HUES48 (cell line): ENCODE results near the gene NDUFS8.
"Not testable (repeated sequence)": the region's sequence is repeated elsewhere in the genome, so short reads cannot be mapped to it uniquely, and the experiment has no call there.

Source experiments
- H3K27ac ChIP-seq: one replicate; pipeline ENCODE4 v1.7.0; 2013; ENCODE audit warnings: low read depth, low read length, inconsistent platforms
- H3K27me3 ChIP-seq: 2 replicates; pipeline ENCODE4 v1.6.1; 2013; ENCODE audit warnings: mild to moderate bottlenecking, low read length; ENCODE audit not compliant: control insufficient read depth, insufficient read depth
- H3K36me3 ChIP-seq: 2 replicates; pipeline ENCODE4 v1.6.1; 2013; ENCODE audit warnings: low read length; ENCODE audit not compliant: control insufficient read depth, insufficient read depth
- H3K4me1 ChIP-seq: 2 replicates; pipeline ENCODE4 v1.6.1; 2013; ENCODE audit warnings: mild to moderate bottlenecking, low read length; ENCODE audit not compliant: control insufficient read depth, insufficient read depth
- H3K4me3 ChIP-seq: 2 replicates; pipeline ENCODE4 v1.5.1; 2013; ENCODE audit warnings: mild to moderate bottlenecking, low read depth, low read length
- H3K9ac ChIP-seq: 2 replicates; pipeline ENCODE4 v1.6.1; 2013; ENCODE audit warnings: mild to moderate bottlenecking, low read depth, low read length, moderate library complexity
- H3K9me3 ChIP-seq: 2 replicates; pipeline ENCODE4 v1.6.1; 2013; ENCODE audit warnings: low read length; ENCODE audit not compliant: control insufficient read depth, insufficient read depth

The NDUFS8 gene

DNA sequence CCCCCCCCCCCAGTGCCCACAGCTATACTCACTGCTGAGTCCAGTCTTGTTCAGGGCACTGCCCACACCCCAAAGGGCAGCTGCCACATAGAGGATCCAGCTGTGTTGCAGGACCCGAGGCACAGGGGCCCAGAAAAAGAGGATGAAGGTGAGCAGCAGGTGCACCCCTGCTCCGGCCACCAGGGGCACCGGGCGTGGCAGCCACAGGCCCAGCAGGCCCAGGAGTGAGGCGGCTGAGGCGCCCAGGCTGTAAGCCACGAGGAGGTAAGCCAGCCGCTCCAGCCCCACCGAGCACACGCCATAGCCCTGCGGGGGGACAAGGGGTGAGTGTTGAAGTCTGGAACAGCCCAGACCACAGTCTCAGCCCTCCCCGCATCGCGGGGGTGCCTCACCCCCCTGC is 34.9 kb upstream of the NDUFS8 start:
- H3K9me3 ChIP-seq, H3K27ac ChIP-seq, H3K27me3 ChIP-seq, H3K4me1 ChIP-seq, H3K36me3 ChIP-seq, H3K4me3 ChIP-seq, H3K9ac ChIP-seq: not testable (repeated sequence)

DNA sequence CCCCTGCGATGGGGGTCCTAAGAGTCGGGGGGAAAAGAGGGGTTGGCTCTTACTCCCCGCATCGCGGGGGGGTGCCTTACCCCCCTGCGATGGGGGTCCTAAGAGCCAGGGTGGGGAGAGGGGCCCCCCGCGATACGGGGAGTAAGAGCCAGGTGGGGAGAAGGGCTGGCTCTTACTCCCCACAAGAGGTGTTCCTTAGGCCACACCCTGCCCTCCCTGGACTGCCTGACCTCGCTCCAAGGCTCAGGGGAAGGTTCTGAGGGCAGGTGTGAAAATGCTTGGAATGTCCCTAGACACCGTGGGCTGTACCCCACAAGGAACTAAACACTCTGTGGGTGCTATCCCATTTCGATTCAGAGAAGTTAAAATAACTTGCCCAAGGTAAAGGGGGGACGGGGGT is 34.4 kb upstream of the NDUFS8 start:
- Histone ChIP-seq H3K4me3 (no peak overlapping the region), H3K9ac (no peak overlapping the region), H3K4me1 (peaks cover 4% of the 10 kb centered on the region; the same call in 1 of the 2 replicates), H3K27ac (no peak overlapping the region), H3K9me3 (no peaks in the 10 kb centered on the region), H3K27me3 (no peaks in the 10 kb centered on the region), H3K36me3 (no peaks in the 10 kb centered on the region)

DNA sequence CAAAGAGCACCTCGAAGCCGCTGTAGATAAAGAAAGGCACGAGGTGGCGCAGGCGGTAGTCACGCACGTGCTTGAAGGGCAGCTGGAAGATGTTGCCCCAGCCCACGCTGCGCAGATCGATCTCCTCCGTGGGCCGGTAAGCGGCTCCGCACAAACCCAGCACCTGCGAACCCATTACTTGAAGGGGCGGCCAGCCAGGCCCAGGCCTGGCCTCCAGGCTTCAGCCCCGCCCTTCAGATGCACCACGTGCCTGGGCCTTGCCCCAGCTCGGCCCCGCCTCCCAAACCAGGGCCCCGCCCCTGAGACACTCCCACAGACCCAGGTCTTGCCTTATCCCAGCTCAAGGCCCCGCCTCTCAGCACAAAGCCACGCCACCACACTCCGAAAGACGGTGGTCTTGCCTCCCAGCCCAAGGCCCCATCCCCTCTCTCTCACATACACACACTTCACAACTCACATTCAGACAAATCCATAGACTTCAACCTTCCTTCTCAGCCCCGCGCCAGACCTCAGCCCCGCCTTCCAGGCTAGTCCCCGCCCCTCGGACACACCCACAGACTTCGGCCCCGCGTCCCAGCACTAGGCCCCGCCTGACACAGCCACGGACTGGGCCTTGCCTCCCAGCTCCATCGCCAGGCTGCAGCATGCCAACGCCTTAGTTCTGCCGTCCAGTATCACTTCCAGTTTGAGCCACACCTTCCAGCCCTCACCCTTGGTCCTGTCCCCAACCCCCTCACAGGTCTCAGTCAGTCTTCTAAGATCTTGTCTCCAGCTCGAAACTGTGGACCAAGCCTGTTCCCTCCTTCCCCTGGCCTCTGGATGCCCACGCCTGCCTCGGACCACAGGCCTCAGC is 33.6 kb upstream of the NDUFS8 start:
- Histone ChIP-seq H3K27me3 (no peaks in the 10 kb centered on the region), H3K9me3 (no peaks in the 10 kb centered on the region), H3K9ac (no peak overlapping the region), H3K36me3 (no peaks in the 10 kb centered on the region), H3K4me1 (peaks cover 4% of the 10 kb centered on the region; the same call in 1 of the 2 replicates), H3K27ac (no peak overlapping the region), H3K4me3 (peak overlapping the region; percentile 80)

DNA sequence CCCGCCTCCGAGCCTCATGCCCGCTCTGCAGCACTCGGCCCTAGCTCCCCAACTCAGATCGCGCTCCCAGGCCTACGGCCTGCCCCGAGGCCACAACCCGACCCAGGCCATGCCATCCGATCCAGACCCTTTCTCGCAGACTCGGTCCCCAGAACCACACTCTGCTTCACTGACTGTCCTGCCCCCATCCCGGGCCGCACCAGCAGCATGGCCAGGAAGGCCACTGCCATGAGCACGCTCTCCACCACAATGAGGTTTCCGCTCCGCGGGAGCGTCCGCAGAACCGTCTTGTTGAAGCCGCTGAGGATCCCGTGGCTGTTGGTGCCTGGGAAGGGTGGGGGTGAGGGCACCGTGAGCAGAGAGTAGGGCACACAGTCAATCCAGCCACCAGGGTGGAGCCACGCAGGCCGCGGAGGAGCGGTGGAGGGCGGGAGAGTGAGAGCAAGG is 33.0 kb upstream of the NDUFS8 start:
- H3K4me1 ChIP-seq, result peaks cover 4% of the 10 kb centered on the region; the same call in 1 of the 2 replicates
- no peak overlapping the region; the same call in 1 of the 2 replicates for H3K4me3 ChIP-seq
- H3K27ac ChIP-seq, result no peak overlapping the region
- 0 out of 2 replicates have a peak, but pooled peaks cover under 1% of the 10 kb centered on the region for H3K27me3 ChIP-seq
- no peak overlapping the region for H3K9ac ChIP-seq
- no peaks in the 10 kb centered on the region for H3K36me3 ChIP-seq
- no peaks in the 10 kb centered on the region for H3K9me3 ChIP-seq

DNA sequence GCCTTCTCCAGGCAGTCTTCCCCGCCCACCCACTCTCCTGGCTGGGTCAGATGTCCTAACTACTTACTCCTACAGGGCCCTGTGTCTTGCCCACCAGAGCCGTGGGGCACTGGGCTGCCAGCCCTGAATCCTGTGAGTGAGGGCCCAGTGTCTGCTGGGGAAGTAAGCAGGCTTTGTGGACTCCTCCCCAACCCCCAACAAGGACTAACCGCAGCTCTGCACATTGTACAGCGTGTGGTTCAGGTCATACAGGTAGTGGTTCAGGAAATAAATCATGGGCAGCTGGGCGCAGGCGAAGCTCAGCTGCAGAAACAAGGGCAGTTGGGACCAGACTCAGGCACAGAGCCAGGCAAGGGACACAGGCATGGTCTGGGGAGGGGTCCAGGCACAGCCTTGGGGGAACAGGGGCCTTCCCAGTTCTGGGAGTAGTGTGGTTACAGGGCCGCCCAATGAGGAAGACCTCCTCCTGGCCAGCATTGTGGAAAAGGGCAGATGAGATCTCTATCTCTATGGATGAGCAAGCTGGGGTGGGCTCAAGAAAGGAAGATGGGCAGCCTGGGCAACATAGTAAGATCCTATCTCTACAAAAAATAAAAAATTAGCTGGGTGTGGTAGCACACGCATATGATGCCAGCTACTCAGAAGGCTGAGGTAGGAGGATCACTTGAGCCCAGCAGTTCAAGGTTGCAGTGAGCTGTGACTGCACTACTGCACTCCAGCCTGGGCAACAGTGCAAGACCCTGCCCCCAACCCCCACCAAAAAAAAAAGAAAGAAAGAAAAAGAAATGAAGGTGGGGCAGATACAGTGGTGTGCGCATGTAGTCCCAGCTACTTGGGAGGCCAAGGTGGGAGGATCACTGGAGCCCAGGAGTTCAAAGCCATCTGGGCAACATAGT is 32.1 kb upstream of the NDUFS8 start:
- H3K4me1 ChIP-seq, result peaks cover 4% of the 10 kb centered on the region; the same call in 1 of the 2 replicates
- H3K9me3 ChIP-seq, result no peaks in the 10 kb centered on the region
- no peak overlapping the region for H3K27ac ChIP-seq
- H3K36me3 ChIP-seq, result no peaks in the 10 kb centered on the region
- no peak overlapping the region for H3K9ac ChIP-seq
- H3K4me3 ChIP-seq, result no peak overlapping the region
- peaks cover 6% of the 10 kb centered on the region; the same call in 1 of the 2 replicates for H3K27me3 ChIP-seq

DNA sequence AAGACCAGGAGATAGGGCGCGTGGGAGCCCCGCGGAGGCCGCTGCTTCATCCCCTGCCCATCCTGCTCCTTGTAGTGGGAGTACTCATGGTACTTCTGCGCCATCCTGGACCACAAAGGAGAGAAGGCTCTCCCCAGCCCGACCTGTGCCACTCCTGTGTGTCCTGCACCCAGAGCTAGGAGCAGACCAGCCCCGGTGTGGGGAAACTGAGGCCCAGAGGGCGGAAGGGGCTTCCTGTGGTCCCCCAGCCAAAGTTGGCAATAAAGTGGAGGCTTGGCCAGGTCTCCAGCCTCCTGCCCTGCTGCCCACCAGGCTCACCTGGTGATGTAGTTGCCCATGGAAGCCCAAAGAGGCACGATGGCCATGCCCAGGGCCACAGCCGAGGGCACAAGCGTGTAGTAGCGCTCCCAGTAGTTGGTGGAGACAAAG is 31.3 kb upstream of the NDUFS8 start:
- Histone ChIP-seq H3K4me3 (no peak overlapping the region), H3K4me1 (peaks cover 6% of the 10 kb centered on the region; the same call in 1 of the 2 replicates), H3K27me3 (peaks cover 6% of the 10 kb centered on the region; the same call in 1 of the 2 replicates), H3K36me3 (no peaks in the 10 kb centered on the region), H3K27ac (no peak overlapping the region), H3K9ac (no peak overlapping the region), H3K9me3 (no peaks in the 10 kb centered on the region)

DNA sequence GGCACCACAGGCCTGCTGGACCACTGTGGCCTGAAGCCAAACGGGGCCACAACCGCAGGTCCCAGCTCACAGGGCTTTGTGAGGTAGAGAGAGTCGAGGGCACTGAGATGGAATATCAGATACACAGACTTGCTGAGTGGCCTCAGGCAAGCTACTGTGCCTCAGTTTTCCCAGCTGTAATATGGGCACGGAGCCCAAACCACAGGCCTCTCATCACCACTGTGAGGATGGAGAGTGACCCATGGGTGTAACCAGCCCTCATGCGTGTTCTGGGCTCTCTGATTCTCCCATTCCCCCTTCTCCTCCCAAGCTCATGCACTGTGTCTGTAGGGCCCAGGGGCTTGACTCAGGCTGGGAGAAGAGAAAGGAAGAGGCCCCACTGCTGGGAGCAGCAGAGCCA is 30.8 kb upstream of the NDUFS8 start:
- Histone ChIP-seq H3K4me3 (no peak overlapping the region), H3K9ac (no peak overlapping the region), H3K27me3 (peaks cover 6% of the 10 kb centered on the region; the same call in 1 of the 2 replicates), H3K36me3 (no peaks in the 10 kb centered on the region), H3K27ac (no peak overlapping the region), H3K9me3 (no peaks in the 10 kb centered on the region), H3K4me1 (peaks cover 9% of the 10 kb centered on the region; the same call in 1 of the 2 replicates)

DNA sequence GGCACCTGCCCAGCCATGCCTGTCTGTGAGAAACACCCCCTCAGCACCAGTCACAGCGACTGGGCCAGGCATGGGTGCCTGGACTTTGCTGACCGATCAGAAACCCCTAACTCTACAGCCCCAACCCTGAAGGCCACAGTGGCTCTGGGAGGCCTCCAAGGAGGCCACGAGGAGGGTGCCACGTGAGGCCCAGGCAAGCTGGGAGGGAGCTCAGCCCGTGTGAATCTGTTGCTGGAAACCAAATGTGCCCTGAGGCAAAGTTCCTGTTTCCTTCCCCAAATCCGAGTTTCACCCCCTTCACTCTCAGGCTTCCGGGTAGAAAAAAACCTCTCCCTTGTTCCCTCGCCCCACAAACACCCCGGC is 27.9 kb upstream of the NDUFS8 start:
- Histone ChIP-seq H3K4me1 (peaks cover 5% of the 10 kb centered on the region; the same call in 1 of the 2 replicates), H3K4me3 (peak overlapping the region; percentile 55; the same call in 1 of the 2 replicates), H3K9me3 (no peaks in the 10 kb centered on the region), H3K36me3 (no peaks in the 10 kb centered on the region), H3K9ac (no peak overlapping the region), H3K27me3 (peaks cover 6% of the 10 kb centered on the region; the same call in 1 of the 2 replicates), H3K27ac (no peak overlapping the region)

DNA sequence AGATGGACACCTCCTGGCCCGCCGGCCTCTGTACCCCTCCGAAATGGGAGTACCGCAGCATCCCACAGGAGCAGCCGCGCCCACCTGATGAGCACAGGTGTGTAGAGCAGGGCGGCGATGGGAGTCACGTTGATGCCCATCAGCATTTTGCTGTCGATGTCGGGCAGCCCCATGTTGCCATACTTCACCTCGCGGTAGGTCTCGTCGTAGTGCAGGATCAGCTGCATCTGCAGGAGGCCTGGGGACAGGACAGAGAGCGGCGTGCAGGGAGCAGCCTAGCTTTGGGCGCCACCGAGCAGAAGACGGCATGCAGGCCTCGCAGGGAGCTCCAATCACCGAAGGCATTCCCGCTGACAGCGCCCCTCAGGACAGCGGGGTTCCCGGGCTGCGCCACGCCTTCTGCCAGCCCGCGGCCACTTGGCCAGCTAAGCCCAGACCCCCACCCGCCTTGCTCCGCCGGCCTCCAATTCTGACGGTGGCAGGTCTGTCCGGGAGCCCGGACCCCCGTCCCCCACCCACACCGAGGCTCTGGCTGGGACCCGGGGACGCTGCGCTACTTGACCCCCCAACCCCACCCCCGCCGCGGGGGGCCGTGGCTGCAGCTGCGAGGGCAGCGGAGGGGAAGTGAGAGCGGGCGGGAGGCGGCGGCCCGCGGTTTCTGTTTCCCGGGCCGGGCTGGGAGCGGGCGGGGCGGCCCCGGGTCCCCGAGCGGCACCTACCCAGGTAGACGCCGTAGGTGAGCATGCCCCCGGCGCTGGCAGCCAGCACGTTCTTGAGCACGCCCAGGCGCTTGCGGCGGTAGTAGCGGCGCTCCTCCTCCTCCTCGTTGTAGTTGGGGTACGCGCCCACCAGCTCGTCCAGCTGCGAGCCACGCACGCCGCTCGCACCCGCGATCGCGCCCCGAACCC is 27.3 kb upstream of the NDUFS8 start:
- Histone ChIP-seq H3K27ac (no peak overlapping the region), H3K4me1 (peaks cover 5% of the 10 kb centered on the region; the same call in 1 of the 2 replicates)

More for the DNA sequence above, 27.3 kb upstream of the NDUFS8 start:
- Histone ChIP-seq H3K36me3 (no peaks in the 10 kb centered on the region), H3K4me3 (peak overlapping the region; percentile 55), H3K9me3 (no peaks in the 10 kb centered on the region), H3K27me3 (peaks cover 6% of the 10 kb centered on the region; the same call in 1 of the 2 replicates), H3K9ac (no peak overlapping the region)
